ENCODE measurements around the gene POGZ.
"Not testable (repeated sequence)": the region's sequence is repeated elsewhere in the genome, so short reads cannot be mapped to it uniquely, and the experiment has no call there.

The POGZ gene

DNA sequence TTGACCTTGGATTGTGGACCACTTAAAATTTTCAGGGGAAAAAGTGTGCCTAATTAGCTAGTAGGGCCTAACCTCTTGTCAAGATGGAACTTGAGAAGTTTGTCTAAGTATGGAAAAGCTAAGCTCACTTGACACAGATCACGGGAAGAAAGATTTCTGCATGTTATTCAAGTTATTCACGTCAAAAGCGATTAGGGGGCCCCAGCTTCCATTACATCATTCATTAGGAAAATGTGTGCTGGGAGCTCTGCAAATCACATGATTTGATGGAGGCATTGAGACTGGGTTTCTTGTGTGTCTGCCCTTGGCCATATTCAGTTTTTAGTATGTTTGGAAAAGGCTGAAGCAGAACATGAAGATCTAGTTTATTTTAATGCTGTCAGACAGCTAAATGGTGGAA, 15.5 kb upstream of the POGZ start:
- no peak for DNase-seq

DNA sequence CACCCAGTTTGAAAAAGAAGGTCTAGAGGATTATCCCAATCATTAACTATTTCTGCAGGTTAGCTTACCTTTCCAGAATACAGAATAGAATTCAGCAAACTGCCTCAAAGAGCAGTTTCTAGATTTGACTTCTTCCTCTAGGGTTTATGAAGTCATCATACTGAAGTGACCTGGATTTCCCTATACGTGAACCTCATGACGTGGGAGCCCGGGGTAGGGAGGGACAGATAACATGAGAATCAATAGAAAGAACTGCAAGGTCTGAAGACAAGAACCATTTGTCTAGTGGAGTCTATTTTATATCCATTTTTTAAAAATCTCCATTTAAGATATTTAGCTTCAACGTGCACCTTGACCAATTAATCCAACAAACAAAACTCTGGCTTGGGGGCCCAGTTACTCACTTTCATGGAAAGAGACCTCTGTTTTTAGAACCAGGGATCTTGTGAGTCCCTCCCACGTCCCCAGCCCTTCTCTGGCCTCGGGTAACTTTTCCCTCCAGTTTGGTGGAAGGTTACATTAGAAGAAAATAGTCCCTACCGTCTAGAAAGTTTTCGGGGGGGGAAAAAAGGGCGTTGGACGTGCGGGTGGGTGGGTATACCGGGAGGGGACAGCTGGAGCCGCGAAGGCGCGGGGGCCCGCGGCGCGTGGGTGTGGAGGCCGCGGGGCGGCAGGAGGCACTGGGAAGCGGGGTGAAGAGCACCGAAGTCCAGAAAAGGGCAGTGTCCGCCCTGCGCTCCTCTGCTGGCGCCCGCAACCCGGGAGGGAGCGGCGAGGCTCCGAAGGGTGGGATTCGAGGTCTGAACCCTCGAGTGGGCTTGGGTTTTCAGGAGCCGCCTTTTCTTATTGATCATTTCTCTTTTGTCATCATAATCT, 13.8 kb upstream of the POGZ start:
- peak; percentile 23 for DNase-seq

DNA sequence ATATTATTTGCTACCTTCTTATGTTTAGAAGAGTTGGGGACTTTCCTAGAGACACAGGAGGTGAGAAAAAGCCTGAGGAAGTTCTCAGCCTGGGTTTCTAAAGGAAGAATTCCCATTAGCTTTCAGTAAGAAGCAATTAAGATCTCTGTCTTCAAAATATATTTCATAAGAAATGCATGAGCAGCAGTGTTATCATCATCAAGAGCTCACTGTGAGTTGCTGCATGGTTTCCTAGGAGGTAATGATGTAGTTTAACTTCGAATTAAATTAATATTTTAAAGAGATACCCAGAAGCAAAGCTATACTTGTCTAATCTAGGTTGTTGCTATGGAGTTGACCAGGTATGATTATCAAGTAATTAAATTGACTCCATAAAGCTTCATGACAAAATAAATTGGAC, 5.7 kb upstream of the POGZ start:
- no peak for DNase-seq

DNA sequence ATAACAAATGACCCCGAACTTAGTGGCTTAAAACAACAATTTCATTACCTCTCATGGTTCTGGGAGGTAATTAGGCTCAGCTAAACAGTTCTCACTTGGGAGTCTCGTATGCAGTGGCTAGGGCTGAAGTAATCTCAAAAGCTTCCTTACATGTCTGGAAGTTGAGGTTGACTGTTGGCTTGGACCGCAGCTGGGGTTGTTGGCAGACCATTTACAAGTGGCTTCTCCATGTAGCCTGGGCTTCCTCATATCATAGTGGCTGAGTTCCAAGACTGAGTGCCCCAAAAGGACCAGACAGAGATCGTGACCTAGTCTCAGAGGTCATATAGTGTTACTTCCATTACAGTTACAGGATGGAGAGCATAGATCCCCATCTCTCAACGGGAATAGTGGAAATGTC, 2.4 kb upstream of the POGZ start:
- no peak for DNase-seq

DNA sequence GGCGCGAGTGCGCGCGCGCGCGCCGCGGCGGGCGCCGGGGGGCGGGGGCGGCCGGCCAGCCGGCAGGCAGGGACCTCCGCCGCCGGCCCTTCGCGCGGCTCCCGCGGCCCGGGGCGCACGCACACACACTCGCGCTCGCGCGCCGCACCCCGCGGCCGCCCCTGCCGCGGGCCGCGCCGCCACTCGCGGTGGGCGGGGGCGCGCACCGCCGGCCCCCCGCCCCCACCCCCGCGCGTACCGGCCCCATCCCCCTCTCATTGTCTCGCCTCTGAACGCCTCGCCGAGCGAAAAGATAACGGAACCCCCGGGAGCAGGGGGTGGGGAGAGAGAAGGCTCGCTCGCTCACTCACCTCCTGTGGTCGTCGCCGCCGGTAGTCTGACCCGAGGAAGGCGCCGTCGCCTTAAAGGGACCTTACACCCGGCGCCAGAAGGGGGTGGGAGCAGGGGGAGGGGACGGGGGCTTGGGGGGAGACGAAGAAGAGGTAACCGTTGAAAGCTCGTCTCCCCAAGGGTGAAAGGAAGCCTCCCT, 428 bp downstream of the POGZ start:
- DNase-seq: peak; percentile 56

DNA sequence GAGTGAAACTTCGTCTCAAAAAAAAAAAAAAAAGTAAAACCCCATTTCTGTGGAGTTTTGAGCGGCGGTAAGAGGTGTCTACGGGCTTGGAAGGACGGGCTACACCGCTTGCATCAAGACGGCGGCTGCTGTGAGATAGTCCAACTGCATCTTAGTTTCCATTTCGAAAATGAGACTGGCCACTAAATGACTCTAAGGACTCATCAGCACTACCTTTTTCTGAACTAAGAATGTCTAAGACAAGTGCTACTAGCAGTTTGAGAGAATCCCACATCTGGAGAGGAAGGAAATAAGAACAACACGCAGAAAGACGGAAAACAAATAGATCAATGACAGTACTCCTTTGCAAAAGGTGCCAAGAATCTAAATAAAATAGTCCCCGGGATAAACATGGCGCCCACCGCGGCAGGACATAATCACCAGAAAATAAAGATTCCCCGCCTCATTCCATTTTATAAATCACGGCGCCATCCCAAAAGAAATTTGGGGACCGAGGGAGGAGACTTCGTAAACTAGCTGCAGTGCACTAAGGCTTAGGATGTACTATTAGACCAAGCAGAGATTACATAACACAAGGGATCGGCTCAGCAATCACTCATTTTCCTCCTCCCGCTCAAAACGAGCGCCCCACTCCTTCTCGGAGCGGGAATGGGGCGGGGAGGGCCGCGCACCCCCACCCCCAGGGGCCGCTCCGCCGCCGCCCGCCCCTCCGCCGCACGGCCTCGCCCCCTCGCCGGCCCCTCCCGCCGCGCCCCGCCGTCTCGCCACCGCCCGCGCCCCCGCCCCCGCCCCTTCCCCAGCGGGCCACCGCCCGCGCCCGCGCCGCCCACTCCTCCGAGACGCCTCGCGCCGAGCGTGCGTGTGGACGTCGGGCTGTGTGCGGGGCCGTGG, 1.1 kb downstream of the POGZ start:
- peak; percentile 67 for DNase-seq

DNA sequence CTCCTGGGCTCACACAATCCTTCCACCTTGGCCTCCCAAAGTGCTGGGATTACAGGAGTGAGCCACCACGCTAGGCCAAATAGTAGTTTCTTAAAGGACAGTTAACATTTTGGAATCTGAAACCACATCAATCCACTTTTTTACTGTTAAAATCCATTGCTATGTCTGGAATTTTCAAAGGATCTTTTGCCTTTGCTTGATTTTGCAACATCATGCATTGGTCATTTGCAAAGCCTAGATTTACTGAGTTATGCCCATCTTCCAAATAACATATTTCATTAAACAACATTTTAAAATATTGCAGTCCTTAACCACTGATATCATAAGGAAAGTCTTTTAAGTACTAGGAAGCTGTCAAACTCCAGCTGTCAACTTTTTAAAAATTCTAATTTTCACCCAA, 3.3 kb downstream of the POGZ start:
- DNase-seq: no peak

DNA sequence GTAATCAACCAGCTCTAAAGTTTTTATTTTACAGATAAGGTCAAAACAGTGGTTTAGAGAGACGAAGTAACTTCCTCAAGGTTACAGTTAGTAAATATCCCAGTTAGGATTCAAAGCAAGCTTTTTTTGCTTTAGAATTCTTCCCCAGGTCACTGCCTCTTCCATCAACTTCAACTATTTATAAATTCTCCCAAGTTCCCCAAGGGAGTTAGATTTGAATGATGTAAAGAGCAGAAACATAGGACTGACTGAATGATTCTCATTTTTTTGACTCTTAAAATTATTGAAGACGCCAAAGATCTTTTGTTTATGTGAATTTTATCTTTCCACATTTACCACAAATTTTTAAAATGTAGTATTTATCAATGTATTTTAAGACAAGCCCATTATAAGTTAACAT, 4.1 kb downstream of the POGZ start:
- no peak for DNase-seq

DNA sequence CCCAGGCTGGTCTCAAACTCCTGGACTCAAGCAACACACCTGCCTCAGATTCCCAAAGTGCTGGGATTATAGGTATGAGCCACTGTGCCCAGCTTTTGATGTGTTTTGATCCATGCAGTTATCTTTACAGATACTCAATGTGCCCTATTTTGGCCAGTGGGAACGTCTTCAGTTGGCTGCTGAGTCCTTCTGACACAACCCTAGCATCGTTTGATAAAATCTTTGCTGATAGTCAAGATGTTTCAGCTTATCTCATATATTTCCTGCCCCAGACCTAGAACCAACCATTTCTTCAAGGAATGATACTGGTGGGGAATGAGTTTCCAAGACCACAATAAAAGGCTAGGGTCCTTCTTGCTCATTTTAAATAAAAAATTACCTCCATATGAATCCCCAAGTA, 11.6 kb downstream of the POGZ start:
- no peak for DNase-seq

DNA sequence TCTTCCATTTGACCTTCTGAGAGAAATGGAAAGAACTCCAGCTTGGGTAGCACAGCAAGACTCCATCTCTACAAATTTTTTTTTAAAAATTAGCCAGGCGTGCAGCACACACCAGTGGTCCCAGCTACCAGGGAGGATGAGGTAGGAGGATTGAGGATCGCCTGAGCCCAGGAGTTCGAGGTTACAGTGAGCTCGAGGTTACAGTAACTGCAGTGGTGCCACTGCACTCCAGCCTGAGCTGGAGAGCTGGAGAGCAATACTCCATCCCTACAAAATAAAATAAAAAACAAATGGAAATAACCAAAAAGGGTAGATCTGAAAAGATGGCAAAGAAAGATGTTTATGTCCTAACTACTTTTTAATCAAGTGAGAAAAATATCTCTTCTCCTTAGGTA, 14.5 kb downstream of the POGZ start:
- no peak for DNase-seq

DNA sequence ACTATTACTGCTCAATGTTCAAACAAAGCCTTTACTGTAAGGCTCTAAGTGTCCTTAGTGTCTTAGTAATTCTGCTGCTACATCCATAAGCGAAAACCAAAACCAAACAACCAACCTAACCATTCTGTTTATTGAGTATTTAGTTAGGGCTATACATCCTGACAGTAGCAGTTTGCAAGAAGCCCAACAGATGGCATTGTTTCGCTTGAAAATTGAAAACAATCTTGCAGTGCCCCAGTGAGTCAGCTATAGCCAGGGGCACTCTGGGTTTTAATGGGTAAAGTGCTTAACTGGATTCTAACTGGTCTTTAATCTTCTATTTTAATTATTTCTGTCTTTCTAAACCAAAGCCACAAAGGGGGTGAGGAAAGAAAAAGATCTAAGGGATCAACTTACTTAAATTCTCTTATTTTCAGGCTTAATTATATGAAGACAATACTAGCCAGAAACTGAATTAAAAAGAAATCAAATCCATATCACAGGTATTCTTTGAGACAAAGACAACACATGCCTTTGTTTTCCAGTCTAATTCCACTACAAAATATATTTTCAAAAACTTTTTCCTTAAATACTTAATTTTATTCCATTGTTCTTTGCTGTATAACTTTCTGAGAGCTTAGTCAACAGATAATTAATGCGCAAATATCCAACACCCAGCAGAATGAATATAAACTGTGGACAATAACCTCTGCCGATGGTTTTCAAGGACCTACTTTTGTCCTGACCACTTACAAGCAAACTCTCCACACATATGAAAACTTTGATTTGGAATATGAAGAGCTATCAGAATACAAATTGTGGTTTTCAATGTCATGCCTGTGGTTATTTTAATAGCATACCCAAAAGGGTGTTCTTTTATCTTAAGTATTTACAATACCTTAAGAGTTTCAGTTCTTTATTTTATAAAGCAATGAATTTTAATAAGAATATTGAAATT, 15.2 kb downstream of the POGZ start:
- DNase-seq: peak; percentile 53

DNA sequence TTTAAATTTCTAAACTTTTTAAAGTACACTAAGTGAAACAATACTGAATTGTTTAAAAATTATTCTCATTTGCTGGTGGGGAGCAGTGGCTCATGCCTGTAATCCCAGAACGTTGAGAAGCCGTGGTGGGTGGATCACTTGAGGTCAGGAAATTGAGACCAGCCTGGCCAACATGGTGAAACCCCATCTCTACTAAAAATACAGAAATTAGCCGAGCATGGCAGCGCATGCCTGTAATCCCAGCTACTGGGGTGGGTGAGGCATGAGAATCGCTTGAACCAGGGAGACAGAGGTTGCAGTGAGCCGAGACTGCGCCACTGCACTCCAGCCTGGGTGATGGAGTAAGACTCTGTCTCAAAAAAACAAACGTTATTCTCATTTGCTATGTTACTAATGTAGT, 21.9 kb downstream of the POGZ start:
- not testable (repeated sequence) for DNase-seq

DNA sequence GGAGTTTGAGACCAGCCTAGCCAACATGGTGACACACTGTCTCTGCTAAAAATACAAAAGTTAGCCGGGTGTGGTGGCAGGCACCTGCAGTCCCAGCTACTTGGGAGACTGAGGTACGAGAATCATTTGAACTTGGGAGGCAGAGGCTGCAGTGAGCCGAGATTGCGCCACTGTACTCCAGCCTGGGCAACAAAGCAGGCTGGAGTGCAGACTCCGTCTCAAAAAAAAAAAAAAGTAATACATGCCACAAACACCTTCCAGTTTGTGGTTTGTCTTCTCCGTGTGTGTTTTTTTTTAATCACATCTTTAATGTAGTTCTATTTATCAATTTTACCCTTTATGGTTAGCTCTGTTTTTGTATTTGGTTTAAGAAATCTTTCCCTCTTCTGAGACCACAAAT, 22.3 kb downstream of the POGZ start:
- no peak for DNase-seq

DNA sequence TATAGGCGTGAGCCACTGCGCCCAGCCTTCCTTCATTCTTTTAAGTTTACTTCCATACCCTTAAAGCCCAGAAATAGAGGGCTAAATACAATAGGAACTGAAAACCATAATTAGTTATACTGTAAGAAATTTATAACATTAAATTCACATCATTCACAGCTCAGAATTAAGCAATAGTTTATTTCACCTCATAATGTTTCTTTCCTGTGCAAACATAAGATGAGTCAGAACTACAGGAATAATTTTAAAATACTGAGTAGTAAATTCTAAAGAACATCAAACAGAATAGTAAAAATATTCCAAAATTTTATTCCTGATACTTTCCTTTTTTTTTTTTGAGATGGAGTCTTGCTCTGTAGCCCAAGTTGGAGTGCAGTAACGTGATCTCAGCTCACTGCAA, 24.1 kb downstream of the POGZ start:
- no peak for DNase-seq

DNA sequence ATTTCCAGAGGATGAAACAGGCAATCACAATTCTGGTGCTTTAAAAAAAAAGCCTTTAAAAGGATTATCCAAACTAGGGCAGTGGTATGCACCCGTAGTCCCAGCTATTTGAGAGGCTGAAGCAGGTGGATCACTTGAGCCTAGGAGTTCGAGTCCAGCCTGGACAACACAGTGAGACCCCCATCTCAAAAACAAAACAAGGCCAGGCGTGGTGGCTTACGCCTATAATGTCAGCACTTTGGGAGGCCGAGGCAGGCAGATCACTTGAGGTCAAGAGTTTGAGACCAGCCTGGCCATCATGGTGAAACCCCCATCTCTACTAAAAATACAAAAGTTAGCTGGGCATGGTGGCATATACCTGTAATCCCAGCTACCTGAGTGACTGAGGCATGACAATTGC, 25.5 kb downstream of the POGZ start:
- DNase-seq: not testable (repeated sequence)

DNA sequence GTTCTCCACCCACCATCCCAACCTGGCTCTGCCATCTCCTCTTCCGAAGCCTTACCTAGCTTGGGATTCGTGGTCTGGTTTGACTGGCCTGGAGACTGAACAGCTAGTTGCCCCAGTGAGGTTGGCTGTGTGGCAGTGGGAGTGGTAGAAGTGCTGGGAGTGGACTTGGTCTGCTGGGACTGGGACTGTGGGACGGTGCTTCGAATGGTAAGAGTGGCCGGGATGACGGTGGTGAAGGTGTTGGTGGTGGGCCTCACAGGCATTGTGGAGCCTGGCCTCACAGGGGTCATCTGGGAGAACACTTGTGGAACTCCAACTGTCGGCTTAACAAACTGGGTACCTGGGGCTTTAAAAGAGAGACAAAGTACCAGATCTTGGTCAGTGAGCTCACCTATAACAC, 31.2 kb downstream of the POGZ start:
- DNase-seq: no peak

DNA sequence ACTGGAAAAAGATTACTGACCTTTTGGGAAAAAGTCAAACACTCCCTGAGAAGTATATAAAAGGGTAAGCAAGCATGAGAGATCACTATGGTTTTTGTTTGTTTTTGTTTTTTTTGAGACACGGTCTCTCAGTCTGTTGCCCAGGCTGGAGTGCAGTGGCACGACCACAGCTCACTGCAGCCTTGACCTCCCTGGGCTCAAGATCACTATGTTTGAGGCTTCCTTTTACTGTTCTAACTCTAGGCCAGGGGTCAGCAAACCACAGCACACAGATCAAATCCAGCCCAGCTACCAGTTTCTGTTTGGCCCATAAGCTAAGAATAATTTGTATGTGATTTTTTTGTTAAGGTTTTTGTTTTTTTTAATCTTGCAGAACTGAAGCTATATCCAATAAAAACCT, 34.2 kb downstream of the POGZ start:
- no peak for DNase-seq

DNA sequence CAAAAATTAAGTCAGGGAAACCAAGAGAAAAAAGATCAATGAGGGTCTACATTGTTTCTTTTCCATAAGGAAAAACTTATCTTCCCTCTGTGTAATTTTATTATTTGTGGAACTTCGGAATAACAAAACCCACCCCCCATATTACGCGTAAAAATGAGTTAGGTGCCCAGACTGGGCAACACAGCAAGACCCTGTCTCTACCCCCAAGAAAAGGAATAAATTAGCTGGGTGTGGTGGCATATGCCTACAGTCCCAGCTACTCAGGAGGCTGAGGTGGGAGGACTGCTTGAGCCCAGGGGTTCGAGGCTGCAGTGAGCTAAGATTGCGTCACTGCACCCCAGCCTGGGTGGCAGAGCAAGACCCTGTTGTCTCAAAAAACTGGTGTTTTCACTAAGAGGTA, 39.5 kb downstream of the POGZ start:
- DNase-seq: no peak

DNA sequence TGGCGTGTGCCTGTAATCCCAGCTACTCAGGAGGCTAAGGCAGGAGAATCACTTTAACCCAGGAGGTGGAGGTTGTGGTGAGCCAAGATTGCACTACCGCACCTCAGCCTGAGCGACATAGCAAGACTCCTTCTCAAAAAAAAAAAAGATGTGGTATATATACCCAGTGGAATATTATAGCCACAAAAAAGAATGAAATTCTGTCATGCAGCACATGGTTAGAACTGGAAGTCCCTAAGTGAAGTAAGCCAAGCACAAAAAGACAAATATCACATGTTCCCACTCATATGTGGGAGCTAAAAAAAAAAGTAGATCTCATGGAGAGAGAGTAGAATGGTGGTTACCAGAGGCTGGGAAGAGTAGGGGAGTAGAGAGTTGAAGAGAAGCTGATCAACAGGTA, 41.2 kb downstream of the POGZ start:
- no peak for DNase-seq

DNA sequence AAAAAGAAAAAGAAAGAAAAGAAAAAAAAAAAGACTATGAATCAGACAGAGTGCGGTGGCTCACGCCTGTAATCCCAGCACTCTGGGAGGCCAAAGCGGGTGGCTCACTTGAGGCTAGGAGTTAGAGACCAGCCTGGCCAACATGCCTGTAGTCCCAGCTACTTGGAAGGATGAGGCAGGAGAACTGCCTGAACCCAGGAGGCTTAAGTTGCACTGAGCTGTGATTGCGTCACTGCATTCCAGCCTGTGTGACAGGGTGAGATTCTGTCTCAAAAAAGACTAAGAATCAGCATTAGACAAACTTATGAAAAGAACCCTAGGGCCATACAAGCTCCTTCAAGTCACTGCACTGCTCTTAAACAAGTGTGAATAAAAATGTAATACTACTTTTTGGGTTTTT, 43.1 kb downstream of the POGZ start:
- DNase-seq: no peak

DNA sequence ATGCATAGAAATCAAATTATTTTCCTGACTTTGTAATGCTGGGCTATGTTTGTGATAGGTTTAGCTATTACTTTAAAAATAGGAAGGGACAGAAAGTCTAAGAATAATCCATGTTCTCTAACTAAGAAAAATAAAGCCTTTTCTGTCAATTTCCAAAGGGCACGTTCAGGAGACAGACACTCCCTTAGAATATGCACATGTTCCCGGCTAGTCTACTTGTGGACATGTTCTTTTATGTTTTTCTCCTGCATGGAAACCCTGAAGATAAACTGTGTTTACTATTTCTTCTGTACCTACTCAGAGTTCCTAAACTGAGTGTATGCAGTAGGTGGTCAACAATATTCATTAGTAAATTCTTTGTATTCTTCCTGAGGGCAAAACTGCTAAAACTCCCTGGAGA, 47.4 kb downstream of the POGZ start:
- no peak for DNase-seq

DNA sequence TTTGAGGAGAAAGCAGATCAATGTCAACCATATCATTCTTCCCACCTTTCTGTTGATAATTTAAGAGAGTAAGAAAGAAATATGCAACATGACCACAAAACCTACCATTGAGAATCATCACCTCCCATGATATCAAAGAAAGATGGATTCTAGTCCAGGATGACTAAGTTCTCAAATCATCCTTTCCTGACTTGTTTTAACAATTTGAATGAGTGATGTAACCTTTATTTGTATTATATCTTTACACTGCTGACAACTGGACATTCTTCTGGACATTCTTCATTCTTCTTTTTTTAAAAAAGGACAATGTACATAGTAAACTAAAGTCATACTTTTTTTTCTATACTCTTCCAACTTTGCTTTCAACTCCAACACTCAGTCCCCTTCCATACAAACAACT, 50.4 kb downstream of the POGZ start:
- DNase-seq: no peak

DNA sequence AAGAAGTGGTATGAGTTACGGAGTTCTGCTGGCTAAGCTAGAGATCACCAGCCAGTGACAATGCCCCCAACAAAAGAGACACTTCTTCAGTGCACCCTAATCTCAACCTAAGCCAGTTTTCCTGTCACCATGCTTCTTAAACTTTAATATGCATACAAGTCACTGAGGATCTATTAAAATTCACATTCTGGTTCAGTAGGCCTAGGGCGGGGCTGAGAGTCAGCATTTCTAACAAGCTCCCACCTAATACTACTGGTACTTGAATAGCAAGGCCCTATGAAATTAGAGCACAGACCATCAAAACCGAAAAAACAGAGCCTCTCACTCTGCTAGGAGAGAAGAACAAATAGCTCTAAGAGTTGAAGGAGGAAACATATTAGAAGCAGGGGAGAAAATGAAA, 52.0 kb downstream of the POGZ start:
- DNase-seq: no peak

Measured in stimulated activated CD4-positive, alpha-beta T cell treated with anti-CD3 and anti-CD28 coated beads, Interleukin-4, amount 100 ng/mL, for 1 hour (primary cell).